Measurements from ENCODE around the gene KDM4B. TPM values are rescaled to one million over a fixed set of nuclear protein-coding genes. Genes with fewer than 3 reads are reported as not detected.

Gene KDM4B
- polyA plus RNA-seq, 1 of the 3 experiments (the other 2 are of a cell fraction), result 12.2 TPM

- no peaks in the 10 kb centered on the region for H3K9me3 ChIP-seq
- POLR2A ChIA-PET, result no interaction called here
- CTCF ChIA-PET, result interaction anchor here (0.5 to 4.7 kb wide), 6 partner anchors 22 to 69 kb away, joined by 3 to 34 read pairs (median 3); no protein-coding TSS in a partner anchor
- no peak overlapping the region for H3K9ac ChIP-seq
- 65% methylated on average over 3 of the region's 3 CpGs for whole genome bisulfite sequencing (ENCODE audit: low lambda C conversion rate)
- H3K4me2 ChIP-seq, result no peak overlapping the region
- no peak overlapping the region for H3K4me3 ChIP-seq (ENCODE audit: low read depth in 2 of 2, low read length in 1 of 2)
- H2AFZ ChIP-seq (ENCODE audit: low read depth), result no peak overlapping the region
- peak; percentile 32 for DNase-seq
- peaks cover 28 to 42% of the 10 kb centered on the region in 2 experiments for H3K4me1 ChIP-seq (ENCODE audit: control insufficient read depth in 1 of 2, insufficient read depth in 2 of 2, low read depth in 1 of 2, low read length in 1 of 2)
- H3K27ac ChIP-seq (ENCODE audit: low read depth in 2 of 2, low read length in 1 of 2), result no peak overlapping the region
- no peaks in the 10 kb centered on the region for H3K27me3 ChIP-seq (ENCODE audit: insufficient read depth)
- TF ChIP-seq RXRA (IDR thresholded peaks at IDR 0.05; ENCODE audit: borderline replicate concordance, low read depth) (no peak), EP300 (IDR thresholded peaks at IDR 0.05; ENCODE audit: borderline replicate concordance in 1 of 2, low read depth in 1 of 2, low read length in 1 of 2) (no peak), RAD21 (IDR thresholded peaks at IDR 0.05; ENCODE audit: low read length) (no peak), GABPA (IDR thresholded peaks at IDR 0.05; ENCODE audit: low read depth) (no peak), NFIC (IDR thresholded peaks at IDR 0.05; ENCODE audit: borderline replicate concordance) (no peak), FOSL2 (IDR thresholded peaks at IDR 0.05; ENCODE audit: borderline replicate concordance, low read depth) (no peak), CHD2 (IDR thresholded peaks at IDR 0.05; ENCODE audit: low read length, partially characterized antibody) (no peak), SIN3A (IDR thresholded peaks at IDR 0.05; ENCODE audit: borderline replicate concordance, low read depth, low read length) (no peak), FOXJ3 (CRISPR knock-in tag; IDR thresholded peaks at IDR 0.05) (no peak), RCOR1 (IDR thresholded peaks at IDR 0.05; ENCODE audit: low read length) (no peak), TEAD4 (IDR thresholded peaks at IDR 0.05; ENCODE audit: borderline replicate concordance, insufficient read depth) (no peak), POLR2AphosphoS5 (IDR thresholded peaks at IDR 0.05; ENCODE audit: low read depth, low read length) (no peak), YY1 (IDR thresholded peaks at IDR 0.05; ENCODE audit: low read depth) (no peak), MXI1 (IDR thresholded peaks at IDR 0.05; ENCODE audit: low read depth, low read length) (no peak), GATA2 (CRISPR knock-in tag; IDR thresholded peaks at IDR 0.05) (no peak), REST (IDR thresholded peaks at IDR 0.05; ENCODE audit: low read depth, low read length) (no peak), JUND (IDR thresholded peaks at IDR 0.05) (no peak), TCF12 (IDR thresholded peaks at IDR 0.05) (no peak), ELF1 (IDR thresholded peaks at IDR 0.05) (no peak)
- peaks cover 55% of the 10 kb centered on the region for H4K20me1 ChIP-seq (ENCODE audit: insufficient read depth)
- no peaks in the 10 kb centered on the region for H3K36me3 ChIP-seq (replicated peaks in 1 of 2; ENCODE audit: control insufficient read depth in 1 of 2, insufficient read depth in 2 of 2, low read length in 1 of 2)
- H3K9me2 ChIP-seq, result no peaks in the 10 kb centered on the region
- peaks cover 98% of the 10 kb centered on the region for H3K79me2 ChIP-seq (ENCODE audit: insufficient read depth)
- peaks cover 16% of the 10 kb centered on the region for H3F3A ChIP-seq (replicated peaks; ENCODE audit: insufficient read depth)
Measured at GRCh38 chr19:4980067-4980466, 11.2 kb downstream of the KDM4B start.
